BE2C (cell line): ENCODE results near the gene PRC1.

Experiments
- DNase-seq: peaks from one replicate; pipeline ENCODE4 v3.0.0-alpha.2; 2020
- H3K27me3 ChIP-seq: fragments of 250-450 bp; sonication (Bioruptor Pico); 2 replicates; pipeline ENCODE4 v1.5.1; 2020; ENCODE audit warnings: mild to moderate bottlenecking
- H3K36me3 ChIP-seq: fragments of 250-450 bp; sonication (Bioruptor Pico); 2 replicates; pipeline ENCODE4 v1.5.1; 2020; ENCODE audit warnings: mild to moderate bottlenecking
- H3K4me1 ChIP-seq: fragments of 250-450 bp; sonication (Bioruptor Pico); 2 replicates; pipeline ENCODE4 v1.5.1; 2020
- H3K4me3 ChIP-seq: 2 replicates; pipeline ENCODE4 v1.5.1; 2011; ENCODE audit warnings: low read depth, low read length
- H3K9me3 ChIP-seq: fragments of 250-450 bp; sonication (Bioruptor Pico); 2 replicates; pipeline ENCODE4 v1.5.1; 2020
- CTCF ChIP-seq: IDR thresholded peaks from 2 replicates; pipeline ENCODE4 v1.5.1; 2012; ENCODE audit warnings: mild to moderate bottlenecking, low read depth, low read length

Gene PRC1

GRCh38 chr15:90921887-90922286 lies 72.4 kb downstream of the PRC1 start:
- TF ChIP-seq CTCF = no peak
- DNase-seq = no peak
- H3K36me3 ChIP-seq = no peaks in the 10 kb centered on the region; the same call in none of the 2 replicates
- no peaks in the 10 kb centered on the region for H3K27me3 ChIP-seq
- no peak overlapping the region for H3K4me3 ChIP-seq
- no peaks in the 10 kb centered on the region for H3K4me1 ChIP-seq
- H3K9me3 ChIP-seq = no peaks in the 10 kb centered on the region

- H3K4me3 ChIP-seq = no peak overlapping the region
- no peaks in the 10 kb centered on the region; the same call in none of the 2 replicates for H3K36me3 ChIP-seq
Observed at GRCh38 chr15:90918835-90919234, 75.5 kb downstream of the PRC1 start.

GRCh38 chr15:90918034-90918788 lies 76.1 kb downstream of the PRC1 start:
- Histone ChIP-seq H3K9me3 (no peaks in the 10 kb centered on the region), H3K4me3 (no peak overlapping the region), H3K36me3 (peaks cover 6% of the 10 kb centered on the region), H3K27me3 (no peaks in the 10 kb centered on the region), H3K4me1 (no peaks in the 10 kb centered on the region)
- no peak for TF ChIP-seq CTCF
- DNase-seq = no peak

More at GRCh38 chr15:90918835-90919234, 75.5 kb downstream of the PRC1 start:
- TF ChIP-seq CTCF = no peak
- Histone ChIP-seq H3K27me3 (no peaks in the 10 kb centered on the region), H3K9me3 (no peaks in the 10 kb centered on the region), H3K4me1 (no peaks in the 10 kb centered on the region)
- DNase-seq = no peak

- Histone ChIP-seq H3K4me1 (no peaks in the 10 kb centered on the region), H3K4me3 (no peak overlapping the region), H3K27me3 (no peaks in the 10 kb centered on the region), H3K9me3 (no peaks in the 10 kb centered on the region), H3K36me3 (peaks cover 8% of the 10 kb centered on the region)
- no peak for DNase-seq
- TF ChIP-seq CTCF = no peak
Observed at GRCh38 chr15:90917569-90917968, 76.8 kb downstream of the PRC1 start.

GRCh38 chr15:90916461-90916860 lies 77.9 kb downstream of the PRC1 start:
- Histone ChIP-seq H3K4me1 (no peaks in the 10 kb centered on the region), H3K9me3 (no peaks in the 10 kb centered on the region), H3K4me3 (no peak overlapping the region), H3K36me3 (peaks cover 16% of the 10 kb centered on the region), H3K27me3 (no peaks in the 10 kb centered on the region)
- DNase-seq = no peak
- no peak for TF ChIP-seq CTCF
